Stimulated activated CD8-positive, alpha-beta memory T cell treated with anti-CD3 and anti-CD28 coated beads, Interleukin-15, amount 100 ng/mL, for 1 hour (primary cell): ENCODE measurements around the gene RAPGEF5.

ENCODE experiments used
- DNase-seq: peaks from one replicate; pipeline ENCODE4 v3.0.0-alpha.2; 2020; ENCODE audit warnings: low read depth

RAPGEF5 gene

GRCh38 chr7:22305706-22306105 is 51.2 kb downstream of the RAPGEF5 start:
- no peak for DNase-seq

GRCh38 chr7:22302951-22303423 is 54.0 kb downstream of the RAPGEF5 start:
- DNase-seq: no peak

GRCh38 chr7:22302193-22302592 is 54.8 kb downstream of the RAPGEF5 start:
- no peak for DNase-seq

- DNase-seq: no peak
These were observed 55.2 kb downstream of the RAPGEF5 start for GRCh38 chr7:22301790-22302189.

- DNase-seq: no peak
These were observed 56.1 kb downstream of the RAPGEF5 start for GRCh38 chr7:22300839-22301238.

- no peak for DNase-seq
These were observed 60.0 kb downstream of the RAPGEF5 start for GRCh38 chr7:22296916-22297315.

- no peak for DNase-seq
These were observed 60.7 kb downstream of the RAPGEF5 start for GRCh38 chr7:22296265-22296566.

GRCh38 chr7:22295402-22296264 is 61.3 kb downstream of the RAPGEF5 start:
- no peak for DNase-seq

GRCh38 chr7:22292531-22292930 is 64.4 kb downstream of the RAPGEF5 start:
- DNase-seq: no peak

GRCh38 chr7:22291977-22292376 is 65.0 kb downstream of the RAPGEF5 start:
- DNase-seq: no peak

GRCh38 chr7:22288202-22288601 is 68.8 kb downstream of the RAPGEF5 start:
- DNase-seq: no peak

- no peak for DNase-seq
These were observed 69.5 kb downstream of the RAPGEF5 start for GRCh38 chr7:22287412-22287811.

- DNase-seq: no peak
These were observed 70.5 kb downstream of the RAPGEF5 start for GRCh38 chr7:22286436-22286835.

GRCh38 chr7:22281481-22281880 is 75.5 kb downstream of the RAPGEF5 start:
- no peak for DNase-seq

GRCh38 chr7:22280031-22280430 is 76.9 kb downstream of the RAPGEF5 start:
- no peak for DNase-seq

- no peak for DNase-seq
These were observed 78.3 kb downstream of the RAPGEF5 start for GRCh38 chr7:22278660-22279059.

- no peak for DNase-seq
These were observed 79.6 kb downstream of the RAPGEF5 start for GRCh38 chr7:22277375-22277774.

GRCh38 chr7:22275661-22276060 is 81.3 kb downstream of the RAPGEF5 start:
- no peak for DNase-seq

GRCh38 chr7:22271311-22271710 is 85.6 kb downstream of the RAPGEF5 start:
- DNase-seq: no peak

GRCh38 chr7:22270371-22270770 is 86.6 kb downstream of the RAPGEF5 start:
- DNase-seq: no peak

- no peak for DNase-seq
These were observed 87.0 kb downstream of the RAPGEF5 start for GRCh38 chr7:22269963-22270362.

GRCh38 chr7:22268884-22269421 is 88.0 kb downstream of the RAPGEF5 start:
- no peak for DNase-seq

GRCh38 chr7:22267930-22268615 is 88.9 kb downstream of the RAPGEF5 start:
- DNase-seq: no peak
